Activated CD4-positive, alpha-beta T cell treated with anti-CD3 and anti-CD28 coated beads, Interleukin-2, amount 10 ng/mL, durations not matched to agents 7 days and 5 days (primary cell): ENCODE data around the gene RNF213. TPM values are rescaled to one million over a fixed set of nuclear protein-coding genes. Genes with fewer than 3 reads are reported as not detected.
"Not testable (repeated sequence)": the region's sequence is repeated elsewhere in the genome, so short reads cannot be mapped to it uniquely, and the experiment has no call there.

Source experiments
- CTCF ChIA-PET: fragments of 350-600 bp; sonication (Branson Sonifier 250); formaldehyde crosslinking; loops from one replicate; lab custom pipeline; 2021; ENCODE audit warnings: antibody characterized with exemption; lab: Charles Lee
- POLR2A ChIA-PET: fragments of 350-600 bp; sonication (Branson Sonifier 250); formaldehyde crosslinking; loops from one replicate; lab custom pipeline; 2021; ENCODE audit warnings: antibody characterized with exemption; lab: Charles Lee
- DNase-seq: peaks from one replicate; pipeline ENCODE4 v3.0.0-alpha.2; 2020
- H3K27ac Mint-ChIP-seq: one replicate; pipeline ENCODE4 v1.8.0; 2021; ENCODE audit warnings: mild to moderate bottlenecking, moderate library complexity, mixed read lengths
- H3K27me3 Mint-ChIP-seq: one replicate; pipeline ENCODE4 v1.8.0; 2021; ENCODE audit warnings: mixed read lengths
- H3K36me3 Mint-ChIP-seq: one replicate; pipeline ENCODE4 v1.8.0; 2021; ENCODE audit warnings: low read depth, mixed read lengths
- H3K4me1 Mint-ChIP-seq: one replicate; pipeline ENCODE4 v1.8.0; 2021; ENCODE audit warnings: mixed read lengths
- H3K4me3 Mint-ChIP-seq: one replicate; pipeline ENCODE4 v1.8.0; 2021; ENCODE audit warnings: mild to moderate bottlenecking, moderate library complexity, mixed read lengths
- H3K9me3 Mint-ChIP-seq: one replicate; pipeline ENCODE4 v1.8.0; 2021; ENCODE audit warnings: mixed read lengths
- total RNA-seq, 2 experiments: library from RNA; stranded (reverse); gene quantifications; one replicate each; pipeline ENCODE4 v1.2.3, GENCODE V29; 2021

Gene RNF213
- total RNA-seq, 2 experiments from 2014 or later = 579 to 602 TPM

DNA sequence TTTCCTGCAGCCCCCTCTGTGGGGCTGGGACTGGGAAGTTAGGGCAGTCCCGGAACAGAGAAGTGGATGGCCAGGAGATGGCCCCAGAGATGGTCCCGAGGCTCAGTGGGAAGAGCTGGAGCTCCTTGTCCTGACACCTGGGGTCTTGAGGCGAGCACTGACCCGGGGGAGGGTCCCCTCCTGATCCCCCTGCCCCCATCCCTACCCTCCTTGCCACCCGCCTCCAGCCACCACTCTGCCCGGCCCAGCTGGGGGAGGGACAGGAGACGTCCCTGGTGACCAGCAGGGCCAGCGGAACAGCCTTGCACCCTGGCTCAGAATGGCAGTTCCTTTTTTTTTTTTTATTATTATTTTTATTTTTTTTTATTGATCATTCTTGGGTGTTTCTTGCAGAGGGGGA lies 13.9 kb upstream of the RNF213 start:
- ChIA-PET CTCF (interaction anchor here (0.7 kb wide), 1 partner anchor 312 kb away, joined by 3 read pairs; no protein-coding TSS in a partner anchor), POLR2A (no interaction called here)
- Mint-ChIP-seq H3K4me3 (no peak overlapping the region), H3K27ac (no peak overlapping the region), H3K4me1 (peaks cover under 1% of the 10 kb centered on the region), H3K36me3 (no peaks in the 10 kb centered on the region), H3K27me3 (no peaks in the 10 kb centered on the region), H3K9me3 (no peaks in the 10 kb centered on the region)
- no peak for DNase-seq

DNA sequence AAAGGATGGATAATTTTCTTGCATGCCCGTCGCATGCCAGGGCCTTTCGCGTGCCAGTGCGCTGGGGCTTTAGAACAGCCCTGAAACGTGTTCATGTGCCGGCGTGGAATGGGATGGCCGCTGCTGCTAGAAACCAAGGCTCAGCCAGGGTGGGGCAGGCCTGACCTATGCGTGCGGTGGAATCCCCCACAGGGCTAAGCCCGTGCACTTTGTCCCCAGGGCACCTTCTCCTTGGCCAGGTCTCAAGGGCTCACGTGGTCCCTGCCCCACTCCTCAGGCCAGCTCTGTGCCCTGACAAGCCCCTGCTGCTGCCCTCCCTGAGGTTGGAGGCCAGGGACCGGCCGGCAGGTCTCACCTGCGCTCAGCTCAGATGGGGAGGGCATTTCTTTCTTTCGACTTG lies 13.1 kb upstream of the RNF213 start:
- peaks cover 6% of the 10 kb centered on the region for H3K4me1 Mint-ChIP-seq
- H3K27me3 Mint-ChIP-seq = no peaks in the 10 kb centered on the region
- no peak overlapping the region for H3K4me3 Mint-ChIP-seq
- H3K27ac Mint-ChIP-seq = no peak overlapping the region
- no peaks in the 10 kb centered on the region for H3K9me3 Mint-ChIP-seq
- DNase-seq = no peak
- ChIA-PET POLR2A (no interaction called here), CTCF (interaction anchor here (0.5 to 0.7 kb wide), 2 partner anchors 10 to 47 kb away, joined by 3 to 4 read pairs; no protein-coding TSS in a partner anchor)
- H3K36me3 Mint-ChIP-seq = no peaks in the 10 kb centered on the region

- H3K4me1 Mint-ChIP-seq = peaks cover 13% of the 10 kb centered on the region
- H3K9me3 Mint-ChIP-seq = no peaks in the 10 kb centered on the region
- ChIA-PET POLR2A (no interaction called here), CTCF (interaction anchor here (0.5 to 0.8 kb wide), 3 partner anchors 11 to 52 kb away, joined by 3 to 4 read pairs (median 3); no protein-coding TSS in a partner anchor)
- DNase-seq = no peak
- H3K4me3 Mint-ChIP-seq = no peak overlapping the region
- H3K27ac Mint-ChIP-seq = peak overlapping the region; percentile 31
- no peaks in the 10 kb centered on the region for H3K27me3 Mint-ChIP-seq
- no peaks in the 10 kb centered on the region for H3K36me3 Mint-ChIP-seq
Measured at GRCh38 chr17:80248001-80248893, 12.4 kb upstream of the RNF213 start.

DNA sequence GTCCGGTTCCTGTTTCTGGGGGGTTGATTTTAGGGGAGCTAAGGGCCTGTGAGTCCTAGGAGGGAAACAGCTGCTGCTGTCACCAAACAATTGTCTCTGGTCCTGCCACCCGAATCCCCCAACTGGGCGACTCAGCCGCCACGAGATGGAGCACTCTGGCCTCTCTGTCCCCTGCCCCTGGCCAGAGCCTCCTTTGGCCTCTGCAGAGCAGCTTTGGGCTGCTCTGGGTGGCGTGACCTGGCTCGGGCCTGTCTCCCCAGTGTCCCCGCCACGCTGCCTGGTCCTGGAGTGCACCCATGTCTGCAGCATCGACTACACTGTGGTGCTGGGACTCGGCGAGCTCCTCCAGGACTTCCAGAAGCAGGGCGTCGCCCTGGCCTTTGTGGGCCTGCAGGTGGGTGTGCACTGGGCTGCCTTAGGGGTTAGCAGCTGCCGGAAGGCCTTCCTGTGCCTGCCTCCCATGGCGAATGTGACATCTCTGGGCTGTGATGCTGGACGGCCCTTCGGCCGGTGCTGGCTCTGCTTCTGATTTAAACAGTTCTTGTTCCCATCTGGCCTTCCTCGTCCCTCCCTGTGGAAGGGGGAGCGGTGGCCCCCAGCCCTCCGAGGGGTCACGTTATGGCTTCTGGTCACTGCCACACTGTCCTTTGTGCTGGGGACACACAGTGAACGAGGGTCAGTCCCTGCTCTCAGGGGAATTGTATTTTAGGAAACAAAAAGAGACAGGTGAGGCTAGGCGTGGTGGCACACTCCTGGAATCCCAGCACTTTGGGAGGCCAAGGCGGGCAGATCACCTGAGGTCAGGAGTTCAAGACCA lies 11.6 kb upstream of the RNF213 start:
- POLR2A ChIA-PET = no interaction called here
- H3K36me3 Mint-ChIP-seq = no peaks in the 10 kb centered on the region
- H3K4me3 Mint-ChIP-seq = no peak overlapping the region
- peak overlapping the region; percentile 31 for H3K27ac Mint-ChIP-seq
- H3K27me3 Mint-ChIP-seq = no peaks in the 10 kb centered on the region
- H3K9me3 Mint-ChIP-seq = no peaks in the 10 kb centered on the region
- no peak for DNase-seq
- peaks cover 22% of the 10 kb centered on the region for H3K4me1 Mint-ChIP-seq
- CTCF ChIA-PET = interaction anchor here (0.8 kb wide), 1 partner anchor 53 kb away, joined by 3 read pairs; no protein-coding TSS in a partner anchor

- Mint-ChIP-seq H3K36me3 (no peaks in the 10 kb centered on the region), H3K27ac (no peak overlapping the region), H3K27me3 (no peaks in the 10 kb centered on the region), H3K4me3 (no peak overlapping the region), H3K4me1 (peaks cover 48% of the 10 kb centered on the region), H3K9me3 (no peaks in the 10 kb centered on the region)
- POLR2A ChIA-PET = interaction anchor here (0.6 kb wide), 1 partner anchor 14 kb away, joined by 3 read pairs; no protein-coding TSS in a partner anchor
- CTCF ChIA-PET = interaction anchor here (0.9 to 3.5 kb wide), 5 partner anchors 22 to 151 kb away, joined by 3 to 11 read pairs (median 4); partner anchors contain the start of gene GAA
- no peak for DNase-seq
Measured at GRCh38 chr17:80251966-80252365, 8.7 kb upstream of the RNF213 start.

GRCh38 chr17:80252871-80253270 lies 7.8 kb upstream of the RNF213 start:
- CTCF ChIA-PET = interaction anchor here (1.5 to 3.5 kb wide), 5 partner anchors 21 to 152 kb away, joined by 3 to 11 read pairs (median 4); partner anchors contain the start of gene GAA
- Mint-ChIP-seq H3K4me1 (peaks cover 55% of the 10 kb centered on the region), H3K36me3 (no peaks in the 10 kb centered on the region), H3K4me3 (no peak overlapping the region), H3K27me3 (no peaks in the 10 kb centered on the region), H3K9me3 (no peaks in the 10 kb centered on the region), H3K27ac (no peak overlapping the region)
- POLR2A ChIA-PET = no interaction called here
- DNase-seq = peak; percentile 86

DNA sequence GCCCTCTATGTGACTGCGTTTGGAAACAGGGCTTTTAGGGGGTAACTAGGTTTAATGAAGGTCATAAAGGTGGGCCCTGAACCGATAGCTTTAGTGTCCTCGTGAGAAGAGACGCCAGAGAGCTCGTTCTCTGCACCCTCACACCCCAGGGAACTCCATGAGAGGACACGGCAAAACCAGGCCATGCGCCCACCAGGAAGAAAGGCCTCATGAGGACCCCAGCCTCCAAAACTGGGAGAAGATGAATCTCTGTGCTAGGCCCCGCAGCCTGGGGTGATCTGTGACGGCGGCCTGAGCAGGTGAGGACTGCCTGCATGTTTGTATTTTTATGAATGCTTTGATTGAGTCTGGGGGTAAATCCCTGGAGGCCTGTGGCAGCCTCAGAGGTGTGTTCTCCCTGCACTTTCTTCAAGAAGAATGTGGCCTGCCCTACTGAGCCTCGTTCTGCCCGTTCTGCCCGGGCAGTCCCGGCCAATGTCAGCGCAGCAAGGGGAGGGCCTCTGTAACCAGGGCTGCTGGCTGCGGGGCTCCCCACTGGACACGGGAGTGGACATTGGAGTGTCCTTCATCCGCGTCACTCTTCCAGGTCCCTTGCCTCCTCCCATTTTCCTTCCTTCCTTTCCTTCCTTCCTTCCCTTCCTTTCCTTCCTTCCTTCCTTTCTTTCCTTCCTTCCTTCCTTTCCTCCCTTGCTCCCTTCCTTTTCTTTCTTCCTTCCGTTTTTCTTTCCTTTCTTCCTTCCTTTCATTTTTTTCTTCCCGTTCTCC lies 6.8 kb upstream of the RNF213 start:
- Mint-ChIP-seq H3K27me3 (no peaks in the 10 kb centered on the region), H3K9me3 (no peaks in the 10 kb centered on the region), H3K27ac (peak overlapping the region; percentile 88), H3K36me3 (no peaks in the 10 kb centered on the region), H3K4me1 (peaks cover 64% of the 10 kb centered on the region), H3K4me3 (no peak overlapping the region)
- ChIA-PET CTCF (interaction anchor here (1.5 to 3.5 kb wide), 5 partner anchors 22 to 152 kb away, joined by 3 to 11 read pairs (median 4); partner anchors contain the start of gene GAA), POLR2A (no interaction called here)
- no peak for DNase-seq

DNA sequence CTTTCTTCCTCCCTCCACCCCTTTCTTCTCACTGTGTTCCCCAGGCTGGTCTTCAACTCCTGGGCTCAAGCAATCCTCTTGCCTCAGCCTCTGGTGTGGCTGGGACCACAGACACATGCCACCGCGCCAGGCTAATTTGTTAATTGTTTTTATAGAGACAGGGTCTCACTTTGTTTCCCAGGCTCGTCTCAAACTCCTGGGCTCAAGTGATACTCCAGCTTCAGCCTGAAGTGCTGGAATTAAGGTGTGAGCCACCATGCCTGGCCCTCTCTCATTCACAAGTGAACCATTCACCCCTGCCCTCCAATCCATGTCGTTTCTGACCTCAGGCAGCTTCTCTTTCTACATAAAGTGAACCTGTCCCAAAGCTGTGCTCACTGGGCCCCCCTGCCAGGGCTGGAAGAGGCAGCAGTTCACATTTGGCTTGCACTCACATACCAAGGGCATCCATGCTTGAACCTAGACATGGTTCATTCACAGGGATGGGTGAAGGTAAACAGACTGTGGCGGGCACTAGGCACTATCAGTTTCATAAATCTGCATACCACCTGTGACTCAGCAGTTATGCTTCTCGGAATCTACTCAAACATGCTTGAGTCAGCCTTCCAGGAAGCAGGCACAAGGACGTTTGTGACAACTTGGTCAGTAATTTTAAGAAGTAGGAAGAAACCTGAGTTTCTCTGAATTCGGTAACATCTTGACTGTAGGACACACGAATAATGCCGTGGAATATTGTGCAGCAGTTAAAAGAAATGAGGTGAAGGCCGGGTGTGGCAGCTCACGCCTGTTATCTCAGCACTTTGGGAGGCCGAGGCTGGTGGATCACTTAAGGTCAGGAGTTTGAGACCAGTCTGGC lies 6.0 kb upstream of the RNF213 start:
- peak overlapping the region; percentile 88 for H3K27ac Mint-ChIP-seq
- peak overlapping the region; percentile 39 for H3K4me3 Mint-ChIP-seq
- DNase-seq = peak; percentile 78
- H3K9me3 Mint-ChIP-seq = no peaks in the 10 kb centered on the region
- ChIA-PET CTCF (interaction anchor here (2.6 to 3.5 kb wide), 2 partner anchors 10 to 59 kb away, joined by 10 to 11 read pairs; no protein-coding TSS in a partner anchor), POLR2A (no interaction called here)
- H3K4me1 Mint-ChIP-seq = peaks cover 73% of the 10 kb centered on the region
- no peaks in the 10 kb centered on the region for H3K27me3 Mint-ChIP-seq
- H3K36me3 Mint-ChIP-seq = no peaks in the 10 kb centered on the region

DNA sequence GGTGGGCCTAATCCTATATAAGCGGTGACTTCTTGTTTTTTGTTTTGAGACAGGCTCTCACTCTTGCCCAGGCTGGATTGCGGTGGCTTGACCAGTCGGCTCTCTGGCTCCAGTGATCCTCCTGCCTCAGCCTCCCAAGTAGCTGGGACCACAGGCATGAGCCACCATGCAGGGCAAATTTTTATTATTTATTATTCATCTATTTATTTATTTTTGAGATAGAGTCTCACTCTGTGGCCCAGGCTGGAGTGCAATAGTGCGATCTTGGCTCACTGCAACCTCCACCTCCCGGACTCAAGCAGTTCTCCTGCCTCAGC lies 4.7 kb upstream of the RNF213 start:
- DNase-seq = no peak
- POLR2A ChIA-PET = no interaction called here
- Mint-ChIP-seq H3K36me3 (no peaks in the 10 kb centered on the region), H3K9me3 (no peaks in the 10 kb centered on the region), H3K27ac (no peak overlapping the region), H3K27me3 (no peaks in the 10 kb centered on the region), H3K4me3 (no peak overlapping the region), H3K4me1 (peaks cover 76% of the 10 kb centered on the region)
- CTCF ChIA-PET = interaction anchor here (0.7 to 2.6 kb wide), 3 partner anchors 9 to 60 kb away, joined by 3 to 10 read pairs (median 3); no protein-coding TSS in a partner anchor

- no peaks in the 10 kb centered on the region for H3K9me3 Mint-ChIP-seq
- peaks cover 3% of the 10 kb centered on the region for H3K36me3 Mint-ChIP-seq
Measured at GRCh38 chr17:80257716-80258213, 2.9 kb upstream of the RNF213 start.

GRCh38 chr17:80258296-80258695 lies 2.4 kb upstream of the RNF213 start:
- POLR2A ChIA-PET, DNase-seq, CTCF ChIA-PET, H3K36me3 Mint-ChIP-seq, H3K27me3 Mint-ChIP-seq, H3K9me3 Mint-ChIP-seq: not testable (repeated sequence)
- Mint-ChIP-seq H3K4me3 (peak overlapping the region; percentile 29), H3K4me1 (peaks cover 79% of the 10 kb centered on the region), H3K27ac (peak overlapping the region; percentile 98)

More at GRCh38 chr17:80257716-80258213, 2.9 kb upstream of the RNF213 start:
- CTCF ChIA-PET = no interaction called here
- Mint-ChIP-seq H3K4me1 (peaks cover 82% of the 10 kb centered on the region), H3K27ac (peak overlapping the region; percentile 98), H3K4me3 (no peak overlapping the region), H3K27me3 (no peaks in the 10 kb centered on the region)
- DNase-seq = no peak
- POLR2A ChIA-PET = no interaction called here
